ENCODE measurements around the gene USF2.
A peak's percentile ranks its signal among the peaks of the same experiment; 100 is the strongest.
"Not testable (repeated sequence)": the region's sequence is repeated elsewhere in the genome, so short reads cannot be mapped to it uniquely, and the experiment has no call there.

Gene USF2

GRCh38 chr19:35266520-35267352, 2.0 kb upstream of the USF2 start:
- DNase-seq, result no peak

- no peak for DNase-seq
These were observed 1.4 kb upstream of the USF2 start for GRCh38 chr19:35267353-35267817.

GRCh38 chr19:35267818-35268535, 785 bp upstream of the USF2 start:
- DNase-seq, result peak; percentile 26

GRCh38 chr19:35269438-35270117, 816 bp downstream of the USF2 start:
- peak; percentile 84 for DNase-seq

- DNase-seq, result no peak
These were observed 1.6 kb downstream of the USF2 start for GRCh38 chr19:35270381-35270811.

GRCh38 chr19:35271546-35271945, 2.8 kb downstream of the USF2 start:
- DNase-seq, result no peak

GRCh38 chr19:35272122-35272719, 3.5 kb downstream of the USF2 start:
- no peak for DNase-seq

- no peak for DNase-seq
These were observed 4.3 kb downstream of the USF2 start for GRCh38 chr19:35272954-35273649.

GRCh38 chr19:35273686-35274259, 5.0 kb downstream of the USF2 start:
- no peak for DNase-seq

GRCh38 chr19:35274323-35274722, 5.6 kb downstream of the USF2 start:
- DNase-seq, result no peak

- DNase-seq, result no peak
These were observed 8.0 kb downstream of the USF2 start for GRCh38 chr19:35276706-35277281.

GRCh38 chr19:35278578-35279284, 10.0 kb downstream of the USF2 start:
- no peak for DNase-seq

- DNase-seq, result no peak
These were observed 10.6 kb downstream of the USF2 start for GRCh38 chr19:35279374-35279773.

- DNase-seq, result no peak
These were observed 11.4 kb downstream of the USF2 start for GRCh38 chr19:35279985-35280821.

- no peak for DNase-seq
These were observed 12.5 kb downstream of the USF2 start for GRCh38 chr19:35281303-35281702.

- DNase-seq, result no peak
These were observed 15.7 kb downstream of the USF2 start for GRCh38 chr19:35284153-35285094.

- DNase-seq, result no peak
These were observed 16.3 kb downstream of the USF2 start for GRCh38 chr19:35285095-35285449.

GRCh38 chr19:35285465-35285864, 16.7 kb downstream of the USF2 start:
- not testable (repeated sequence) for DNase-seq

- not testable (repeated sequence) for DNase-seq
These were observed 17.3 kb downstream of the USF2 start for GRCh38 chr19:35286101-35286500.
